Measurements from ENCODE around the gene CEP290. TPM values are rescaled to one million over a fixed set of nuclear protein-coding genes. Genes with fewer than 3 reads are reported as not detected.

The CEP290 gene
- total and polyA plus RNA-seq, 2 donors (not counting 3 experiments of a cell fraction or from before 2014, with no cell fraction given), result 3.9 to 16.5 TPM

DNA sequence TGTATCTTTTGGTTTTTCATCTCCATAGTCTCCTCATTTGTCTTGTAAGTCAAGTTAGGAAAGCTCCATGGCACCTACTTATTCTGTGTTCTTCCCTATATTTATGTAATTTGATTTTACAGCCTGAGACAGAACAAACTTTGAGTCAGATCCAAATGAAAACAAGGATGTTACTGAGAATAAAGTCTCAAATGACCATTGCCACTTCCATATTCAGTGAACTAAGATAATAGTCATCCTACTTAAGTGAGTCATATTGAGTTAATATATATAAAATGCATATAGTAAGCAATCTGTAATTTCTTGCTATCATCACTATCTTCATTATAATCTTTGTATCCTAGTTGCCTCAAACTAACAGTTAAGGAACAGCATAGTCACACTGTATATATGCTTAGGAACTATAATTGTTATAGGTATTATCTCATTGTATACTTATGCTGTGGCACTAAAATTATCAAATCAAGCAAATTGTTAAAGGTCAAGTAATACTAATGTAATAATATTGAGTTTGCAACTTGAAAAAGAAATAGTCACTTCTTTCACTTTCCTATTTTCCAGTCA lies 31.0 kb upstream of the CEP290 start:
- Histone ChIP-seq H3K4me2 (ENCODE audit: insufficient read depth, low read length) (no peak overlapping the region), H3K4me3 (replicated peaks in 1 of 3; ENCODE audit: insufficient read depth in 1 of 3, low read depth in 1 of 3, low read length in 3 of 3) (no peak overlapping the region), H3K4me1 (ENCODE audit: control insufficient read depth, extremely low read depth, insufficient read depth, low read length) (peaks cover 2% of the 10 kb centered on the region), H3K9me3 (replicated peaks; ENCODE audit: control insufficient read depth, insufficient read depth, low read length) (no peaks in the 10 kb centered on the region), H3K36me3 (ENCODE audit: control insufficient read depth in 2 of 2, extremely low read depth in 1 of 2, insufficient read depth in 2 of 2, low read length in 2 of 2) (no peaks in the 10 kb centered on the region), H4K20me1 (replicated peaks; ENCODE audit: control insufficient read depth, extremely low read depth, insufficient read depth, low read length) (no peaks in the 10 kb centered on the region), H3K9me1 (replicated peaks; ENCODE audit: control insufficient read depth, extremely low read depth, insufficient read depth, low read length) (no peaks in the 10 kb centered on the region), H3K79me2 (ENCODE audit: control insufficient read depth, insufficient read depth, low read length) (no peaks in the 10 kb centered on the region), H3K27ac (ENCODE audit: insufficient read depth, low read depth, low read length) (no peak overlapping the region), H2AFZ (ENCODE audit: low read depth, low read length) (no peak overlapping the region), H3K9ac (replicated peaks; ENCODE audit: extremely low read depth, insufficient read depth, low read length) (no peak overlapping the region), H3K27me3 (ENCODE audit: control insufficient read depth in 2 of 2, insufficient read depth in 2 of 2, low read length in 2 of 2) (no peaks in the 10 kb centered on the region)
- peak; percentile 6 for DNase-seq (ENCODE audit: low read depth, low spot score)
- dilution Hi-C loops (cut with MboI; ENCODE audit: extremely low pct_ligation_motif_present, low sequenced_read_pairs), result no loop called here
- no TSS peak for BruUV-seq (replicated peaks)
- FAIRE-seq, result no peak
- no peak for TF ChIP-seq MYC (IDR thresholded peaks at IDR 0.05; ENCODE audit: low read depth, low read length)
- TF ChIP-seq FOS (IDR thresholded peaks at IDR 0.05; ENCODE audit: borderline replicate concordance, insufficient read depth, low read length), result peak; percentile 25
- ChIA-PET CTCF (no interaction called here), POLR2A (no interaction called here)
- intact Hi-C loops (cut with micrococcal nuclease), result no loop called here

- Histone ChIP-seq H3K79me2 (ENCODE audit: control insufficient read depth, insufficient read depth, low read length) (no peaks in the 10 kb centered on the region), H2AFZ (ENCODE audit: low read depth, low read length) (no peak overlapping the region), H3K27ac (ENCODE audit: insufficient read depth, low read depth, low read length) (no peak overlapping the region), H4K20me1 (replicated peaks; ENCODE audit: control insufficient read depth, extremely low read depth, insufficient read depth, low read length) (no peaks in the 10 kb centered on the region), H3K4me1 (ENCODE audit: control insufficient read depth, extremely low read depth, insufficient read depth, low read length) (peaks cover 3% of the 10 kb centered on the region), H3K9ac (replicated peaks; ENCODE audit: extremely low read depth, insufficient read depth, low read length) (no peak overlapping the region), H3K4me3 (replicated peaks in 1 of 3; ENCODE audit: insufficient read depth in 1 of 3, low read depth in 1 of 3, low read length in 3 of 3) (no peak overlapping the region), H3K27me3 (ENCODE audit: control insufficient read depth in 2 of 2, insufficient read depth in 2 of 2, low read length in 2 of 2) (no peaks in the 10 kb centered on the region), H3K36me3 (ENCODE audit: control insufficient read depth in 2 of 2, extremely low read depth in 1 of 2, insufficient read depth in 2 of 2, low read length in 2 of 2) (peaks cover 0 to 2% of the 10 kb centered on the region in 2 experiments), H3K9me1 (replicated peaks; ENCODE audit: control insufficient read depth, extremely low read depth, insufficient read depth, low read length) (no peaks in the 10 kb centered on the region), H3K9me3 (replicated peaks; ENCODE audit: control insufficient read depth, insufficient read depth, low read length) (no peaks in the 10 kb centered on the region), H3K4me2 (ENCODE audit: insufficient read depth, low read length) (no peak overlapping the region)
- intact Hi-C loops (cut with micrococcal nuclease), result no loop called here
- CTCF ChIA-PET, result no interaction called here
- POLR2A ChIA-PET, result no interaction called here
- DNase-seq (ENCODE audit: low read depth, low spot score) (no peak), FAIRE-seq (no peak)
- BruUV-seq (replicated peaks), result no TSS peak
- dilution Hi-C loops (cut with MboI; ENCODE audit: extremely low pct_ligation_motif_present, low sequenced_read_pairs), result no loop called here
- no peak for TF ChIP-seq POLR2AphosphoS5 (IDR thresholded peaks at IDR 0.05; ENCODE audit: insufficient read depth, low read depth, low read length)
- no peak for TF ChIP-seq MAX (IDR thresholded peaks at IDR 0.05; ENCODE audit: insufficient read depth, insufficient read length)
- TF ChIP-seq MYC (IDR thresholded peaks at IDR 0.05; ENCODE audit: low read depth, low read length), result no peak
- TF ChIP-seq, protein P1, sequence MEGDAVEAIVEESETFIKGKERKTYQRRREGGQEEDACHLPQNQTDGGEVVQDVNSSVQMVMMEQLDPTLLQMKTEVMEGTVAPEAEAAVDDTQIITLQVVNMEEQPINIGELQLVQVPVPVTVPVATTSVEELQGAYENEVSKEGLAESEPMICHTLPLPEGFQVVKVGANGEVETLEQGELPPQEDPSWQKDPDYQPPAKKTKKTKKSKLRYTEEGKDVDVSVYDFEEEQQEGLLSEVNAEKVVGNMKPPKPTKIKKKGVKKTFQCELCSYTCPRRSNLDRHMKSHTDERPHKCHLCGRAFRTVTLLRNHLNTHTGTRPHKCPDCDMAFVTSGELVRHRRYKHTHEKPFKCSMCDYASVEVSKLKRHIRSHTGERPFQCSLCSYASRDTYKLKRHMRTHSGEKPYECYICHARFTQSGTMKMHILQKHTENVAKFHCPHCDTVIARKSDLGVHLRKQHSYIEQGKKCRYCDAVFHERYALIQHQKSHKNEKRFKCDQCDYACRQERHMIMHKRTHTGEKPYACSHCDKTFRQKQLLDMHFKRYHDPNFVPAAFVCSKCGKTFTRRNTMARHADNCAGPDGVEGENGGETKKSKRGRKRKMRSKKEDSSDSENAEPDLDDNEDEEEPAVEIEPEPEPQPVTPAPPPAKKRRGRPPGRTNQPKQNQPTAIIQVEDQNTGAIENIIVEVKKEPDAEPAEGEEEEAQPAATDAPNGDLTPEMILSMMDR (IDR thresholded peaks at IDR 0.05; ENCODE audit: extremely low read depth in 1 of 2, insufficient read depth in 1 of 2, low read depth in 1 of 2, low read length in 2 of 2), result no peak
- no peak for TF ChIP-seq FOS (IDR thresholded peaks at IDR 0.05; ENCODE audit: borderline replicate concordance, insufficient read depth, low read length)
- TF ChIP-seq POLR2A (IDR thresholded peaks at IDR 0.05; ENCODE audit: low read depth, low read length), result no peak
- no peak for TF ChIP-seq JUN (IDR thresholded peaks at IDR 0.05; ENCODE audit: borderline replicate concordance, insufficient read depth, insufficient read length, low read depth)
- no peak for TF ChIP-seq EZH2 (IDR thresholded peaks at IDR 0.05; ENCODE audit: borderline replicate concordance, low read depth, low read length, severe bottlenecking)
- no peak for TF ChIP-seq GATA2 (IDR thresholded peaks at IDR 0.05; ENCODE audit: insufficient read depth, insufficient read length, low read depth, low read length)
Observed at GRCh38 chr12:88167384-88167783, 25.5 kb upstream of the CEP290 start.

Data from endothelial cell of umbilical vein (primary cell).